Right lobe of liver (tissue), 6 donors: ENCODE results near the gene TBC1D5. TPM values are rescaled to one million over a fixed set of nuclear protein-coding genes. Genes with fewer than 3 reads are reported as not detected.

Experiments
- ATAC-seq, 4 donors: fragments of 200-7000 bp; cut with Tn5 transposase; one replicate each; pipeline ENCODE4 v1.9.1; 2020; ENCODE audit warnings: mild to moderate bottlenecking in 4 of 4, moderate library complexity in 4 of 4
- DNase-seq, 3 donors: peaks; one replicate each; pipeline ENCODE4 v3.0.0-alpha.2; 2020
- H3K27ac ChIP-seq, 3 donors: fragments of 200-600 bp; one replicate each; pipeline ENCODE4 v1.8.0; 2022
- H3K27me3 ChIP-seq, 2 donors: fragments of 200-600 bp; one replicate each; pipeline ENCODE4 v1.8.0; 2022
- H3K36me3 ChIP-seq, 4 donors: fragments of 200-600 bp; sonication (generic) in 1 of 4; one replicate each; pipeline versions ENCODE4 v1.5.1 to v1.8.0; 2017 to 2022; ENCODE audit warnings: control low read depth in 1 of 4
- H3K4me1 ChIP-seq, 4 donors: fragments of 200-600 bp; sonication (generic) in 1 of 4; one replicate each; pipeline versions ENCODE4 v1.5.1 to v1.8.0; 2017 to 2022; ENCODE audit warnings: control low read depth in 1 of 4
- H3K4me3 ChIP-seq, 3 donors: fragments of 200-600 bp; one replicate each; pipeline ENCODE4 v1.8.0; 2022
- H3K9me3 ChIP-seq, 4 donors: fragments of 200-600 bp; sonication (generic) in 1 of 4; one replicate each; pipeline versions ENCODE4 v1.5.1 to v1.8.0; 2017 to 2022; ENCODE audit warnings: control low read depth in 1 of 4
- POLR2A ChIP-seq: fragments of 450-650 bp; IDR thresholded peaks from one replicate; pipeline ENCODE4 v1.6.1; 2017; ENCODE audit warnings: antibody characterized with exemption, mild to moderate bottlenecking
- WGBS: methylation state at CpG from one replicate; pipeline ENCODE4 v1.1.6; 2018; ENCODE audit warnings: low coverage, low lambda C conversion rate; ENCODE audit not compliant: insufficient coverage; ENCODE audit errors: missing lambda C conversion rate; 5-methylcytosine and 5-hydroxymethylcytosine counted together
- intact Hi-C, 2 donors: fragments of 100-400 bp; cut with DNase I; formaldehyde crosslinking; loops; one replicate each; pipeline versions ENCODE4 v1.11.2 to v1.14.1; 2022
- total RNA-seq, 6 experiments: library from RNA; depleted of rRNA in 2 of 6; stranded (reverse); fragments of >200 nt in 2 of 6; fragmentation: NEBNext Ultra II Directional in 3 of 6; extraction: Animal tissue kit (Norgen Biotek cat#: 25700) in 3 of 6; gene quantifications; one replicate each; pipeline versions ENCODE4 v1.1.0 to v1.2.4, GENCODE V29; 2016 to 2023
- TF ChIP-seq, protein P1 (sequence below), 4 donors: fragments of 200-600 bp in 3 of 4; fragments of 450-650 bp in 1 of 4; IDR thresholded peaks; one replicate each; pipeline versions ENCODE4 v1.5.1 to v1.8.0; 2016 to 2022; ENCODE audit warnings: antibody characterized with exemption in 4 of 4, mild to moderate bottlenecking in 2 of 4
- donor health status: DM: no; HTN: yes; CAD: no.
- donor health status: DM: no; HTN: no; CAD: no.
- donor health status: DM: no; HTN: no; CAD: no.
- donor health status: DM: no; HTN: yes; CAD: no.
- donor health status: DM: no; HTN: yes; CAD: no.

The TBC1D5 gene
- total RNA-seq, 6 experiments from 2014 or later, result 21.5 to 33.4 (median 27.7) TPM

GRCh38 chr3:17489139-17489538 lies 253.3 kb downstream of the TBC1D5 start:
- no peaks in the 10 kb centered on the region for H3K36me3 ChIP-seq
- H3K9me3 ChIP-seq, result no peaks in the 10 kb centered on the region
- H3K4me1 ChIP-seq, result no peaks in the 10 kb centered on the region
- TF ChIP-seq, protein P1, sequence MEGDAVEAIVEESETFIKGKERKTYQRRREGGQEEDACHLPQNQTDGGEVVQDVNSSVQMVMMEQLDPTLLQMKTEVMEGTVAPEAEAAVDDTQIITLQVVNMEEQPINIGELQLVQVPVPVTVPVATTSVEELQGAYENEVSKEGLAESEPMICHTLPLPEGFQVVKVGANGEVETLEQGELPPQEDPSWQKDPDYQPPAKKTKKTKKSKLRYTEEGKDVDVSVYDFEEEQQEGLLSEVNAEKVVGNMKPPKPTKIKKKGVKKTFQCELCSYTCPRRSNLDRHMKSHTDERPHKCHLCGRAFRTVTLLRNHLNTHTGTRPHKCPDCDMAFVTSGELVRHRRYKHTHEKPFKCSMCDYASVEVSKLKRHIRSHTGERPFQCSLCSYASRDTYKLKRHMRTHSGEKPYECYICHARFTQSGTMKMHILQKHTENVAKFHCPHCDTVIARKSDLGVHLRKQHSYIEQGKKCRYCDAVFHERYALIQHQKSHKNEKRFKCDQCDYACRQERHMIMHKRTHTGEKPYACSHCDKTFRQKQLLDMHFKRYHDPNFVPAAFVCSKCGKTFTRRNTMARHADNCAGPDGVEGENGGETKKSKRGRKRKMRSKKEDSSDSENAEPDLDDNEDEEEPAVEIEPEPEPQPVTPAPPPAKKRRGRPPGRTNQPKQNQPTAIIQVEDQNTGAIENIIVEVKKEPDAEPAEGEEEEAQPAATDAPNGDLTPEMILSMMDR (IDR thresholded peaks at IDR 0.05), result no peak
- TF ChIP-seq POLR2A, result no peak
- intact Hi-C loops, result no loop called here
- H3K4me3 ChIP-seq, result no peak overlapping the region
- H3K27me3 ChIP-seq, result no peaks in the 10 kb centered on the region
- no peak overlapping the region for H3K27ac ChIP-seq
- DNase-seq (no peak), ATAC-seq (no peak)

DNA sequence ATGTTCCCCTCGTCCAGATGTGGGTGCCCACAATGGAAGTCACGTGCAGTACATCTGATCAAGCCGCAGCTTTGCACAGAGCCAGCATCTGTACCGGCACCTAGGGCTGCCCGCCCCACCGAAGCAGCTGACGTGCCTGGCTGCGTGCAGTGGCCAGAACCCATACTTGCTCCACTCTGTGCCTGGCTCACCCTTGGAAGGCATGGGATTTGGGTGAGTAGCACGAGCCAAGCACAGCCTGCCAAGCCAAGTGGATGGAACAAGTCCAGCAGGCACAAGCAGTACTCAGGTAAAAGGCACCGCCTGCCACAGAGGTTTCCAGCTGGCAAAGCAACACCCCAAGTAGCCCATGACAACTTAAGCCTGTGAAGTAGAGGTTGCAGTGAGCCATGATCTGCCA lies 261.3 kb downstream of the TBC1D5 start:
- WGBS, result 50% methylated on average over 1 of the region's 10 CpGs
- intact Hi-C loops, result no loop called here
- peak in 3 of 4 donors; percentile 77 to 85 (median 84) for ATAC-seq
- Histone ChIP-seq H3K27ac (no peak overlapping the region), H3K27me3 (no peaks in the 10 kb centered on the region), H3K4me3 (no peak overlapping the region), H3K9me3 (no peaks in the 10 kb centered on the region), H3K36me3 (no peaks in the 10 kb centered on the region), H3K4me1 (no peaks in the 10 kb centered on the region)
- peak in 2 of 3 donors; percentile 59 to 82 for DNase-seq
- TF ChIP-seq, protein P1 (IDR thresholded peaks at IDR 0.05), result no peak
- TF ChIP-seq POLR2A, result no peak

GRCh38 chr3:17479681-17480405 lies 262.6 kb downstream of the TBC1D5 start:
- H3K4me1 ChIP-seq, result no peaks in the 10 kb centered on the region
- DNase-seq (peak in 1 of 3 donors; percentile 41), ATAC-seq (peak in 1 of 4 donors; percentile 15)
- intact Hi-C loops, result no loop called here
- no peak overlapping the region for H3K27ac ChIP-seq
- H3K36me3 ChIP-seq, result no peaks in the 10 kb centered on the region
- no peaks in the 10 kb centered on the region for H3K9me3 ChIP-seq
- no peak overlapping the region for H3K4me3 ChIP-seq
- 83% methylated on average over 1 of the region's 16 CpGs for WGBS
- H3K27me3 ChIP-seq, result no peaks in the 10 kb centered on the region
- TF ChIP-seq, protein P1 (IDR thresholded peaks at IDR 0.05), result no peak
- no peak for TF ChIP-seq POLR2A

- peak; percentile 72 to 94 (median 83) for ATAC-seq
- H3K27ac ChIP-seq, result no peak overlapping the region
- no peak for TF ChIP-seq POLR2A
- TF ChIP-seq, protein P1 (IDR thresholded peaks at IDR 0.05), result no peak
Measured at GRCh38 chr3:17478673-17479072, 263.8 kb downstream of the TBC1D5 start.

More at GRCh38 chr3:17478673-17479072, 263.8 kb downstream of the TBC1D5 start:
- no peak for DNase-seq
- Histone ChIP-seq H3K9me3 (no peaks in the 10 kb centered on the region), H3K36me3 (no peaks in the 10 kb centered on the region), H3K4me1 (no peaks in the 10 kb centered on the region), H3K27me3 (no peaks in the 10 kb centered on the region), H3K4me3 (no peak overlapping the region)
- intact Hi-C loops, result no loop called here
- 33% methylated on average over 2 of the region's 2 CpGs for WGBS
